DOHH2 (cell line): ENCODE results near the gene STARD4.

Source experiments
- CTCF ChIP-seq: fragments of 200-600 bp; sonication (generic); IDR thresholded peaks from one replicate; pipeline ENCODE4 v1.5.1; 2014; ENCODE audit warnings: antibody characterized with exemption, mild to moderate bottlenecking, low read depth, low read length; ENCODE audit not compliant: poor library complexity, severe bottlenecking
- EZH2phosphoT487 ChIP-seq: fragments of 200-600 bp; sonication (generic); IDR thresholded peaks from 2 replicates; pipeline ENCODE4 v1.6.1; 2017; ENCODE audit warnings: borderline replicate concordance, mild to moderate bottlenecking, antibody characterized with exemption, low read length, moderate library complexity, mixed read lengths

DNA sequence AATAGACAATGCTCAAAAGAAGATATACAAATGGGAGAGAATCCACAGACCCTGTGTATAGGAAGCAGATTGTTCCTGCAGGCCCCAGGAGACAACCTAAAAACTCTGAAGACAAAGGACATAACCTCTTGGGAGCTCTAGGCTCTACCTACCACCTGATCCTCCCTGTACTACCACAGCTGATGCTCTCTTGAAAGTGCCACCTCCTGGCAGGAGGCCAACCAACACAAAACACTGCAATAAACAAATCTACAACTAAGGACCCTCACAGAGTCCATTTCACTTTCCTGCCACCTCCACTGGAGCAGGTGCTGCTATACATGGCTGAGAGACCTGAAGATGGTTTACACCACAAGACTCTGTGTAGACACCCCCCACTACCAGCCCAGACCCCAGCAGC, 49.0 kb downstream of the STARD4 start:
- TF ChIP-seq CTCF, result no peak
- no peak for TF ChIP-seq EZH2phosphoT487
